Stimulated activated CD4-positive, alpha-beta T cell treated with anti-CD3 and anti-CD28 coated beads, Interleukin-15, amount 100 ng/mL, for 24 hours (primary cell): ENCODE measurements around the gene OBI1.
"Not testable (repeated sequence)": the region's sequence is repeated elsewhere in the genome, so short reads cannot be mapped to it uniquely, and the experiment has no call there.

ENCODE experiments used
- DNase-seq: peaks from one replicate; pipeline ENCODE4 v3.0.0-alpha.2; 2020

OBI1 gene

GRCh38 chr13:78658630-78659449 is at the start of gene OBI1:
Gene OBI1, minus strand, starts transcription at chr13:78659155. Its CDS starts 35 bp downstream, at chr13:78659120.
- peak; percentile 93 for DNase-seq

GRCh38 chr13:78701383-78701782 is 42.4 kb upstream of the OBI1 start:
- no peak for DNase-seq

- no peak for DNase-seq
These were observed 41.4 kb upstream of the OBI1 start for GRCh38 chr13:78700121-78700910.

- DNase-seq: no peak
These were observed 30.1 kb upstream of the OBI1 start for GRCh38 chr13:78689011-78689410.

GRCh38 chr13:78686461-78686860 is 27.5 kb upstream of the OBI1 start:
- DNase-seq: no peak

- no peak for DNase-seq
These were observed 21.8 kb upstream of the OBI1 start for GRCh38 chr13:78680576-78681350.

GRCh38 chr13:78680115-78680561 is 21.2 kb upstream of the OBI1 start:
- DNase-seq: no peak

- no peak for DNase-seq
These were observed 20.4 kb upstream of the OBI1 start for GRCh38 chr13:78679329-78679728.

GRCh38 chr13:78675112-78675511 is 16.2 kb upstream of the OBI1 start:
- no peak for DNase-seq

- DNase-seq: no peak
These were observed 15.7 kb upstream of the OBI1 start for GRCh38 chr13:78674638-78675037.

GRCh38 chr13:78662467-78662866 is 3.5 kb upstream of the OBI1 start:
- DNase-seq: no peak

GRCh38 chr13:78660495-78660857 is 1.5 kb upstream of the OBI1 start:
- DNase-seq: no peak

- DNase-seq: peak; percentile 21
These were observed 958 bp upstream of the OBI1 start for GRCh38 chr13:78659732-78660494.

- no peak for DNase-seq
These were observed 435 bp upstream of the OBI1 start for GRCh38 chr13:78659450-78659730.

GRCh38 chr13:78657699-78658629 is 991 bp downstream of the OBI1 start:
- DNase-seq: no peak

GRCh38 chr13:78655906-78656305 is 3.0 kb downstream of the OBI1 start:
- no peak for DNase-seq

- DNase-seq: no peak
These were observed 3.9 kb downstream of the OBI1 start for GRCh38 chr13:78655007-78655406.

- no peak for DNase-seq
These were observed 6.3 kb downstream of the OBI1 start for GRCh38 chr13:78652651-78653050.

GRCh38 chr13:78650717-78651083 is 8.3 kb downstream of the OBI1 start:
- DNase-seq: no peak

- DNase-seq: no peak
These were observed 8.8 kb downstream of the OBI1 start for GRCh38 chr13:78649997-78650716.

GRCh38 chr13:78647109-78647678 is 11.8 kb downstream of the OBI1 start:
- DNase-seq: not testable (repeated sequence)
